Fibroblast of villous mesenchyme (primary cell): ENCODE data around the gene ADIG. TPM values are rescaled to one million over a fixed set of nuclear protein-coding genes. Genes with fewer than 3 reads are reported as not detected.

Experiments
- DNase-seq: peaks from one replicate; pipeline ENCODE4 v3.0.0-alpha.2; 2010; ENCODE audit warnings: low read depth
- H3K4me3 ChIP-seq: 2 replicates; pipeline ENCODE4 v1.5.1; 2011; ENCODE audit warnings: low read depth, mild to moderate bottlenecking, low read length
- CTCF ChIP-seq: IDR thresholded peaks from 2 replicates; pipeline ENCODE4 v1.5.1; 2012; ENCODE audit warnings: low read depth, mild to moderate bottlenecking, low read length; ENCODE audit not compliant: insufficient read depth
- total RNA-seq: library from RNA; depleted of rRNA; stranded (reverse); fragments of >200 nt; gene quantifications from 2 replicates; pipeline ENCODE4 v1.2.3, GENCODE V29; 2012

Gene ADIG
- total RNA-seq, 1 donor, result not detected

GRCh38 chr20:38620441-38620840, 39.4 kb downstream of the ADIG start:
- no peak for DNase-seq
- no peak for TF ChIP-seq CTCF
- H3K4me3 ChIP-seq, result no peak overlapping the region

- no peak overlapping the region for H3K4me3 ChIP-seq
- TF ChIP-seq CTCF, result no peak
- no peak for DNase-seq
Measured at GRCh38 chr20:38623061-38623460, 42.1 kb downstream of the ADIG start.

- H3K4me3 ChIP-seq, result no peak overlapping the region
- TF ChIP-seq CTCF, result no peak
- DNase-seq, result no peak
Measured at GRCh38 chr20:38624084-38624483, 43.1 kb downstream of the ADIG start.

- no peak overlapping the region for H3K4me3 ChIP-seq
- no peak for DNase-seq
- no peak for TF ChIP-seq CTCF
Measured at GRCh38 chr20:38625896-38626295, 44.9 kb downstream of the ADIG start.

- H3K4me3 ChIP-seq, result no peak overlapping the region
- DNase-seq, result no peak
- no peak for TF ChIP-seq CTCF
Measured at GRCh38 chr20:38626921-38627659, 46.1 kb downstream of the ADIG start.

- H3K4me3 ChIP-seq, result no peak overlapping the region
- TF ChIP-seq CTCF, result no peak
- no peak for DNase-seq
Measured at GRCh38 chr20:38628580-38629470, 47.8 kb downstream of the ADIG start.
